ENCODE data around the gene LRRC4C.

Gene LRRC4C

DNA sequence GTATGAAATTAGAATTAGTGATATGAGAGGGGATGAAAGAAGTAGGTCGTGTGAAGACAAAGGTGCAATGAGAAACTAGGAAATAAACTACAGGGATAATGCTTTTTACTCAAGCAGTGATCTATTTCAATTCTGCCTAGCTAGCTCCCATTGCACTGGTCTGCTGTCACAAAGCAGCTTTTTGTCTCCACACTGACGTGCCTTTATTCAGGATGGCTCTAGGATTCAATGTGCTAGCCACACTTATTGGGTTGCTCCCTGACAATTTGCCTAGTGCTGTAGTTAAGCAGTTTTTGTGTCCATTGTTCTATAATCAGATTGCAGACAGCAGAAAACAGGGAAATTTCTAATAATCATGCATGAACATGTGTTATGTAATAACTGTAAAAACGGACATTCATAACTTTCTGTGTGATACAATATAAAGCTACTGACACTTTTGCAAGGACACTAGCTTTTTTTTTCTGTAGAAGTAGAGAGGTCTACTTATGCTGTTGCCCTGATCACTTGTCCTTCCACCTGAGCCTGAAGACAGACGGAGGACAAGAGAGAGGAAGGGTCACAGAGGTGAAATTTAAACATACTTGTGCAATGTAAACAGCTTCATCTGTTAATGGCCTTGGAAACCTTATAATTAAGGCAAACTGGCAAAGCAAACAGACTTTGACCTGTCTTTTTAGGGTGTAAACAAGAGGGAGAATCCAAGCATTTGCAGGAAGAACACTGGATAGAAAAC, 269.6 kb downstream of the LRRC4C start:
- Histone ChIP-seq H3K4me3 (ENCODE audit: low read length in 2 of 2) (no peak overlapping the region), H3K27me3 (ENCODE audit: control insufficient read depth in 2 of 2, insufficient read depth in 2 of 2, low read length in 2 of 2) (no peaks in the 10 kb centered on the region), H3K9me3 (ENCODE audit: control insufficient read depth in 2 of 2, low read length in 2 of 2) (no peaks in the 10 kb centered on the region), H3K9ac (ENCODE audit: low read depth in 1 of 2, low read length in 2 of 2) (no peak overlapping the region), H3K4me1 (ENCODE audit: control insufficient read depth in 2 of 2, insufficient read depth in 2 of 2, low read length in 2 of 2) (no peaks in the 10 kb centered on the region), H3K36me3 (ENCODE audit: control insufficient read depth in 2 of 2, insufficient read depth in 2 of 2, low read length in 2 of 2) (no peaks in the 10 kb centered on the region), H3K27ac (ENCODE audit: low read depth in 2 of 2, low read length in 2 of 2) (no peak overlapping the region)

GRCh38 chr11:41177791-41178190, 281.7 kb downstream of the LRRC4C start:
- no peaks in the 10 kb centered on the region for H3K4me1 ChIP-seq (ENCODE audit: control insufficient read depth in 2 of 2, insufficient read depth in 2 of 2, low read length in 2 of 2)
- H3K27ac ChIP-seq (ENCODE audit: low read depth in 2 of 2, low read length in 2 of 2) = no peak overlapping the region
- H3K9ac ChIP-seq (ENCODE audit: low read depth in 1 of 2, low read length in 2 of 2) = no peak overlapping the region
- no peaks in the 10 kb centered on the region for H3K27me3 ChIP-seq (ENCODE audit: control insufficient read depth in 2 of 2, insufficient read depth in 2 of 2, low read length in 2 of 2)
- H3K9me3 ChIP-seq (ENCODE audit: control insufficient read depth in 2 of 2, low read length in 2 of 2) = peaks cover 0 to 4% of the 10 kb centered on the region in 2 donors
- no peak overlapping the region for H3K4me3 ChIP-seq (ENCODE audit: low read length in 2 of 2)
- H3K36me3 ChIP-seq (ENCODE audit: control insufficient read depth in 2 of 2, insufficient read depth in 2 of 2, low read length in 2 of 2) = no peaks in the 10 kb centered on the region

GRCh38 chr11:41175304-41175972, 284.0 kb downstream of the LRRC4C start:
- Histone ChIP-seq H3K36me3 (ENCODE audit: control insufficient read depth in 2 of 2, insufficient read depth in 2 of 2, low read length in 2 of 2) (no peaks in the 10 kb centered on the region), H3K4me1 (ENCODE audit: control insufficient read depth in 2 of 2, insufficient read depth in 2 of 2, low read length in 2 of 2) (no peaks in the 10 kb centered on the region), H3K27me3 (ENCODE audit: control insufficient read depth in 2 of 2, insufficient read depth in 2 of 2, low read length in 2 of 2) (no peaks in the 10 kb centered on the region), H3K27ac (ENCODE audit: low read depth in 2 of 2, low read length in 2 of 2) (no peak overlapping the region), H3K4me3 (ENCODE audit: low read length in 2 of 2) (no peak overlapping the region), H3K9me3 (ENCODE audit: control insufficient read depth in 2 of 2, low read length in 2 of 2) (peaks cover 0 to 4% of the 10 kb centered on the region in 2 donors), H3K9ac (ENCODE audit: low read depth in 1 of 2, low read length in 2 of 2) (no peak overlapping the region)

DNA sequence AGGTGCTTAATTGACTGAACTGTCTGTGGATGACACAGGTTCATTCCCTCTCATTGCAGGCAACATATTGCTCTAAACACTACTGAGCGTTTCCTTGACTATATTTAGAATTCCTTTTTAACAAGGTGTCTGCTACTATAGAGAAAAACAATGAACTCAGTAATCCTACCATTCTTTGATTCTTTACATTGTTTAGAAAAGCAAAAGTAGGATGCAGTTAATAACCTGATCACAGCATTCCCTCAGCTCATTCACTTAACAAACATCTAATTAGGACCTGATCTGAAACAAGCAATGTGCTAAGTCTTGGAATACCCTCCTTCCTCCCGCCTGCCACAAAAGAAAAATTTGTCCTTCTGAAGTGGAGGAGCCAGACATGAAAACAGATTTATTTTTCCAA, 313.1 kb downstream of the LRRC4C start:
- Histone ChIP-seq H3K36me3 (ENCODE audit: control insufficient read depth in 2 of 2, insufficient read depth in 2 of 2, low read length in 2 of 2) (no peaks in the 10 kb centered on the region), H3K4me3 (ENCODE audit: low read length in 2 of 2) (no peak overlapping the region), H3K4me1 (ENCODE audit: control insufficient read depth in 2 of 2, insufficient read depth in 2 of 2, low read length in 2 of 2) (no peaks in the 10 kb centered on the region), H3K27me3 (ENCODE audit: control insufficient read depth in 2 of 2, insufficient read depth in 2 of 2, low read length in 2 of 2) (no peaks in the 10 kb centered on the region), H3K9me3 (ENCODE audit: control insufficient read depth in 2 of 2, low read length in 2 of 2) (peaks cover 0 to 3% of the 10 kb centered on the region in 2 donors), H3K27ac (ENCODE audit: low read depth in 2 of 2, low read length in 2 of 2) (no peak overlapping the region), H3K9ac (ENCODE audit: low read depth in 1 of 2, low read length in 2 of 2) (no peak overlapping the region)

GRCh38 chr11:41145420-41145819, 314.0 kb downstream of the LRRC4C start:
- Histone ChIP-seq H3K27ac (ENCODE audit: low read depth in 2 of 2, low read length in 2 of 2) (no peak overlapping the region), H3K4me1 (ENCODE audit: control insufficient read depth in 2 of 2, insufficient read depth in 2 of 2, low read length in 2 of 2) (no peaks in the 10 kb centered on the region), H3K9ac (ENCODE audit: low read depth in 1 of 2, low read length in 2 of 2) (no peak overlapping the region), H3K36me3 (ENCODE audit: control insufficient read depth in 2 of 2, insufficient read depth in 2 of 2, low read length in 2 of 2) (no peaks in the 10 kb centered on the region), H3K4me3 (ENCODE audit: low read length in 2 of 2) (no peak overlapping the region), H3K9me3 (ENCODE audit: control insufficient read depth in 2 of 2, low read length in 2 of 2) (peaks cover 0 to 3% of the 10 kb centered on the region in 2 donors), H3K27me3 (ENCODE audit: control insufficient read depth in 2 of 2, insufficient read depth in 2 of 2, low read length in 2 of 2) (no peaks in the 10 kb centered on the region)

DNA sequence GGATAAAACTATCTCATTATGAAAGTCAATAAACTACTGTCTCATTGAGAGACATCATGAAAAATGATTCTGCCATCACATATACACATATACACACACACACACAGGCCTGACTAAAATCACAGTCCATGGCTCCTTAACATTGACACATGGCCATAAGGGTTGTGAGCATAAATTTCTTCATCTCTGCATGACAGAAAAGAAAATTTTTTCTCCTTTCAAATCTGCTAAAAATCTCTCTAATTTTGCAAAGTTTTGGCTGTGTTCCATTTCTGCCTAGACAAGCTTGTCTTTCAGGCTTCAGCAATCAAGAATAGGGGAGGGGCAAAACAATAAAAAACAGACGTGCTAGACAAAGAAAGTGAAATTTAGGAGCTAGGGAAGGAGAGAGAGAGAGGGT, 324.5 kb downstream of the LRRC4C start:
- Histone ChIP-seq H3K27ac (ENCODE audit: low read depth in 2 of 2, low read length in 2 of 2) (no peak overlapping the region), H3K4me3 (ENCODE audit: low read length in 2 of 2) (no peak overlapping the region), H3K9ac (ENCODE audit: low read depth in 1 of 2, low read length in 2 of 2) (no peak overlapping the region), H3K36me3 (ENCODE audit: control insufficient read depth in 2 of 2, insufficient read depth in 2 of 2, low read length in 2 of 2) (no peaks in the 10 kb centered on the region), H3K27me3 (ENCODE audit: control insufficient read depth in 2 of 2, insufficient read depth in 2 of 2, low read length in 2 of 2) (no peaks in the 10 kb centered on the region), H3K4me1 (ENCODE audit: control insufficient read depth in 2 of 2, insufficient read depth in 2 of 2, low read length in 2 of 2) (no peaks in the 10 kb centered on the region), H3K9me3 (ENCODE audit: control insufficient read depth in 2 of 2, low read length in 2 of 2) (no peaks in the 10 kb centered on the region)

DNA sequence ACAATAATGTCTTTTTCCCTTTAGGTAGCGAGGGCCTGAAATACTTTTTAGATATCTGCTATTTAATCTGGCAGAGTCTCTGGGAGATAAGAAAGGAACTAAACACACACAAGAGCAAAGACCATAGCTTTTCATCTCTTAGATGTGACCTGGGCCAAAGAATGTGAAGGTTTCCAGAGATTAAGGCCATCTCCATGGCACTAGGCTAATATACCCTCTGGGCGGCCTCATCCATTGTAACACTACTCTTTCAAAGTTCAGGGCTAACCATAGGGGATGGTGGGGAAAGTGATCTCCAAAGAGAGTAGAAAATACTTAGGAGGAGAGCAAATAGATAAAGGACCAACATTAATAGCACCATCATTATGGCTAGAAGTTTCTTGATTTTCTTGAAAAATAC, 326.4 kb downstream of the LRRC4C start:
- no peak overlapping the region for H3K27ac ChIP-seq (ENCODE audit: low read depth in 2 of 2, low read length in 2 of 2)
- no peak overlapping the region for H3K4me3 ChIP-seq (ENCODE audit: low read length in 2 of 2)
- H3K9ac ChIP-seq (ENCODE audit: low read depth in 1 of 2, low read length in 2 of 2) = no peak overlapping the region
- no peaks in the 10 kb centered on the region for H3K36me3 ChIP-seq (ENCODE audit: control insufficient read depth in 2 of 2, insufficient read depth in 2 of 2, low read length in 2 of 2)
- no peaks in the 10 kb centered on the region for H3K4me1 ChIP-seq (ENCODE audit: control insufficient read depth in 2 of 2, insufficient read depth in 2 of 2, low read length in 2 of 2)
- no peaks in the 10 kb centered on the region for H3K27me3 ChIP-seq (ENCODE audit: control insufficient read depth in 2 of 2, insufficient read depth in 2 of 2, low read length in 2 of 2)
- no peaks in the 10 kb centered on the region for H3K9me3 ChIP-seq (ENCODE audit: control insufficient read depth in 2 of 2, low read length in 2 of 2)

DNA sequence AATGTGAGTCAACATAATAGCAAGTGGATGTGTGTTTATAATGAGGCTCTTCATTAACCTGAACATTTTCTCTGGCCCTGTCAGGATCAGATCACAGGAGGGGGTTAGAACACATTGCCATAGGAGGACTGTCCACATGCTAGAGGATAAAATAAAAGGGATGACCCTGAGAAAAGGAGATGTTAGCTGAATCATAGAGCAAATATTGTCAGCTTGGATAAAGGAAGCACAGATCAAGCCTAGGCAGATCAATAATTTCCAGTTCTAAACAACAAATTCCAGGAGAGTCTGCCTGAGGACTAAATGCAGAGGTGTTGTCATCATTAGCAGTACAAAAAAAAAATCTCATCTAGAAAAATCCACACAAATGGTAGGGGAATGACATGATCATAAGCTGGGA, 337.9 kb downstream of the LRRC4C start:
- no peaks in the 10 kb centered on the region for H3K27me3 ChIP-seq (ENCODE audit: control insufficient read depth in 2 of 2, insufficient read depth in 2 of 2, low read length in 2 of 2)
- H3K36me3 ChIP-seq (ENCODE audit: control insufficient read depth in 2 of 2, insufficient read depth in 2 of 2, low read length in 2 of 2) = no peaks in the 10 kb centered on the region
- H3K4me1 ChIP-seq (ENCODE audit: control insufficient read depth in 2 of 2, insufficient read depth in 2 of 2, low read length in 2 of 2) = no peaks in the 10 kb centered on the region
- no peak overlapping the region for H3K4me3 ChIP-seq (ENCODE audit: low read length in 2 of 2)
- H3K9me3 ChIP-seq (ENCODE audit: control insufficient read depth in 2 of 2, low read length in 2 of 2) = no peaks in the 10 kb centered on the region
- H3K9ac ChIP-seq (ENCODE audit: low read depth in 1 of 2, low read length in 2 of 2) = no peak overlapping the region
- H3K27ac ChIP-seq (ENCODE audit: low read depth in 2 of 2, low read length in 2 of 2) = no peak overlapping the region

DNA sequence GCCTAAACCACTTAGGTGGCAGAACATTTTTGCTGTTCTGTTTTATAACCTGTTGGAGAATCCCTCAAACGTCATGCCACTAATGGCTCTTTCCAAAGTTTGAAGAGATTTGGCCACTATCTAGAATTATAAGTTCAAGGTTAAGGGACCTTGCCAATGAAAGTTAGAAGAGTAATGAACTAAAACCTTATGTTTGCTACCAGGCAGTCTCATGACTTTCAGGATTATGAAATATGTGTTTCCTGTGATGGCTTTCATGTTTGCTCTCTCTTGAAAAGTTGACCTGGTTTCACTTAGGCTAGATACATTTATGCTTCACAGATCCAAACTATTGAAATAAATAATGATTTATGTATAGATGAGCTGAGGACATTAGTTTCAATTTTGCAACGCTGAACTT, 340.0 kb downstream of the LRRC4C start:
- Histone ChIP-seq H3K4me3 (ENCODE audit: low read length in 2 of 2) (no peak overlapping the region), H3K9ac (ENCODE audit: low read depth in 1 of 2, low read length in 2 of 2) (no peak overlapping the region), H3K9me3 (ENCODE audit: control insufficient read depth in 2 of 2, low read length in 2 of 2) (no peaks in the 10 kb centered on the region), H3K27ac (ENCODE audit: low read depth in 2 of 2, low read length in 2 of 2) (no peak overlapping the region), H3K27me3 (ENCODE audit: control insufficient read depth in 2 of 2, insufficient read depth in 2 of 2, low read length in 2 of 2) (no peaks in the 10 kb centered on the region), H3K36me3 (ENCODE audit: control insufficient read depth in 2 of 2, insufficient read depth in 2 of 2, low read length in 2 of 2) (no peaks in the 10 kb centered on the region), H3K4me1 (ENCODE audit: control insufficient read depth in 2 of 2, insufficient read depth in 2 of 2, low read length in 2 of 2) (no peaks in the 10 kb centered on the region)

DNA sequence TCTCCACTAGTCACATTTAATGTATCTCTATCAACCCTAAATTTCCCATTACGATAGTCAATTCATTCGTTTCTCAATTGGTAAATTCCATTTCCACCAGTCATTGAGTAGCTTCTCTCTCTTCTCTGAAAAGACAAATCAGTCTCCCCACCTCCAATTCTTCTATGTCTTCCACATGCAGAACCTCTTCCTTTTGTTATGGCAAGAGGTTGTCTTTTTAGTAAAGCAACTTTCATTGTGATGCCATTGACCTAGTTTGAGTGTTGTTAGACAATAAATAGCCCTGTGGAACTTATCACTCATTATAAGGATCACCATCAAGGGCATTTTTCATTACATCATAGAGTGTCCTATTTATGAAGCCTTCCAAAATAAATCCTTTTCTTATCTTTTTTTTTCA, 340.9 kb downstream of the LRRC4C start:
- H3K9me3 ChIP-seq (ENCODE audit: control insufficient read depth in 2 of 2, low read length in 2 of 2) = no peaks in the 10 kb centered on the region
- H3K27me3 ChIP-seq (ENCODE audit: control insufficient read depth in 2 of 2, insufficient read depth in 2 of 2, low read length in 2 of 2) = no peaks in the 10 kb centered on the region
- H3K36me3 ChIP-seq (ENCODE audit: control insufficient read depth in 2 of 2, insufficient read depth in 2 of 2, low read length in 2 of 2) = no peaks in the 10 kb centered on the region
- no peak overlapping the region for H3K9ac ChIP-seq (ENCODE audit: low read depth in 1 of 2, low read length in 2 of 2)
- H3K27ac ChIP-seq (ENCODE audit: low read depth in 2 of 2, low read length in 2 of 2) = no peak overlapping the region
- H3K4me3 ChIP-seq (ENCODE audit: low read length in 2 of 2) = no peak overlapping the region
- H3K4me1 ChIP-seq (ENCODE audit: control insufficient read depth in 2 of 2, insufficient read depth in 2 of 2, low read length in 2 of 2) = no peaks in the 10 kb centered on the region
